ENCODE measurements around the gene POLR2B. TPM values are rescaled to one million over a fixed set of nuclear protein-coding genes. Genes with fewer than 3 reads are reported as not detected.

The POLR2B gene
- total and polyA plus RNA-seq, 8 donors, result 18.5 to 446 (median 60.9) TPM

DNA sequence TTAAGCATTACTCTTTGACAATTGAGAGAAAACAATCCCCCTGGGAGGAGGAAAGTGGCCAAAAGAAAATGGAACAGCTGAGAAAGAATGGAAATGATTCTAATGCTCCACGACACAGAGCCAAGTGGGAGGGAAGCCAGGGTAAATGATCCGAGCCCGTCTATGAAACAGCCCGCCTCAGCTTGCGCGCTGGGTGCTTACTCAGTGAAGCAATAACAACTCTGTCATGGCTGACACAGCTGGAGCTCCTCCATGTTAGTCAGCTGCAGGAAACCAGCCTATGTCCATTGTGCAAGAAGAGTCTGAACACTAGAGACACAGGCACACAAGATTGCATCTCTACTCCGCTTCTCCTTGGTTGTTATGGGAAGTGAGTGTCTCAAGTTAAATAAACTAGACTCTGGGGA lies 20.6 kb upstream of the POLR2B start:
- Histone ChIP-seq H3K9me3 (no peaks in the 10 kb centered on the region), H3K27ac (peak overlapping the region in 3 of 5 donors; percentile 28 to 42 (median 33)), H3K27me3 (no peaks in the 10 kb centered on the region), H3K4me1 (peaks cover 0 to 6% (median 2%) of the 10 kb centered on the region in 4 donors), H3K36me3 (peaks cover 10 to 29% (median 27%) of the 10 kb centered on the region in 4 donors), H3K4me3 (no peak overlapping the region)
- peak in 2 of 3 donors; percentile 65 to 83 for TF ChIP-seq POLR2AphosphoS5 (IDR thresholded peaks at IDR 0.05)
- no peak for TF ChIP-seq EP300 (IDR thresholded peaks at IDR 0.05)
- TF ChIP-seq POLR2A (IDR thresholded peaks at IDR 0.05), result no peak
- intact Hi-C loops (cut with DNase I; ENCODE audit: low total_unique reads), result no loop called here
- DNase-seq, result peak; percentile 65 to 92
- WGBS, 5 donors, result 24 to 51% (median 43%) methylated on average over 7 of the region's 7 CpGs

DNA sequence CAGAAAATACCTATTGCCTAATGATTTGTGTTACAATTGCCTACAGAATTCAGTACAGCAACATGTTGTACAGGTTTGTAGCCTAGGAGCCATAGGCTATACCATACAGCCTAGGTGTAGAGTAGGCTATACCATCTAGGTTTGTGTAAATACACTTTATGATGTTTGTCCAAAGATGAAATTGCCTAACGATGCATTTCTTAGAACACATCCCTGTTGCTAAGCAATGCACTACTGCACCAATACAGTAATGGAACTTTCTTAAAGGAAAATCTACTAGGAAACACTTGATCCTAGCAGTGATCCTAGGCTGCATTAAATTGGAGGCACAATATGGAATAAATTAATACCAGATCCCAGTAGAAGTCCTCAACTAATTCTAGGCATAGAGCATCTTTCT lies 19.6 kb upstream of the POLR2B start:
- Histone ChIP-seq H3K9me3 (no peaks in the 10 kb centered on the region), H3K27me3 (no peaks in the 10 kb centered on the region), H3K4me3 (no peak overlapping the region), H3K27ac (no peak overlapping the region), H3K4me1 (peaks cover 0 to 6% (median 2%) of the 10 kb centered on the region in 4 donors), H3K36me3 (peaks cover 19 to 38% (median 37%) of the 10 kb centered on the region in 4 donors)
- intact Hi-C loops (cut with DNase I; ENCODE audit: low total_unique reads), result no loop called here
- TF ChIP-seq POLR2A (IDR thresholded peaks at IDR 0.05) (no peak), CTCF (IDR thresholded peaks at IDR 0.05) (no peak), EP300 (IDR thresholded peaks at IDR 0.05) (no peak), POLR2AphosphoS5 (IDR thresholded peaks at IDR 0.05) (no peak)
- 26 to 53% (median 28%) methylated on average over 1 of the region's 1 CpG for WGBS, 5 donors
- peak in 1 of 2 donors; percentile 22 for DNase-seq

DNA sequence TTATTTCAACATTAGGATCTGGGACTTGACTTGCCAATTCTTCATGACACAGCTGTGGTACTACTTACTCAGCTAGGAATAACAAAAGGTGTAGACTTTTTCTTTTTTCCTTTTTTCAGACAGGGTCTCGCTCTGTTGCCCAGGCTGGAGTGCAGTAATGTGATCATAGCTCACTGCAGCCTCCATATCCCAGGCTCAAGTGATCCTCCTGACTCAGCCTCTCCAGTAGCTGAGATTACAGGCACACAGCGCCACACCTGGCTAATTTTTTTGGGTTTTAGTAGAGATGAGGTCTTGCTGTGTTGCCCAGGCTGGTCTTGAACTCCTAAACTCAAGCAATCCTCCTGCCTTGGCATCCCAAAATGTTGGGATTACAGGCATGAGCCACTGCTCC lies 17.6 kb upstream of the POLR2B start:
- Histone ChIP-seq H3K27ac (no peak overlapping the region), H3K4me1 (peaks cover 0 to 6% (median 2%) of the 10 kb centered on the region in 4 donors), H3K4me3 (no peak overlapping the region), H3K36me3 (peaks cover 36 to 58% (median 57%) of the 10 kb centered on the region in 4 donors), H3K9me3 (no peaks in the 10 kb centered on the region), H3K27me3 (no peaks in the 10 kb centered on the region)
- WGBS, 5 donors, result 94 to 100% (median 95%) methylated on average over 2 of the region's 2 CpGs
- DNase-seq, result no peak
- TF ChIP-seq CTCF (IDR thresholded peaks at IDR 0.05), result no peak
- TF ChIP-seq EP300 (IDR thresholded peaks at IDR 0.05), result no peak
- TF ChIP-seq POLR2AphosphoS5 (IDR thresholded peaks at IDR 0.05), result no peak
- no peak for TF ChIP-seq POLR2A (IDR thresholded peaks at IDR 0.05)
- intact Hi-C loops (cut with DNase I; ENCODE audit: low total_unique reads), result no loop called here

GRCh38 chr4:56971383-56971782 lies 7.3 kb upstream of the POLR2B start:
- WGBS, 5 donors, result 81 to 87% (median 87%) methylated on average over 2 of the region's 2 CpGs
- intact Hi-C loops (cut with DNase I; ENCODE audit: low total_unique reads), result no loop called here
- Histone ChIP-seq H3K36me3 (peaks cover 44 to 83% (median 82%) of the 10 kb centered on the region in 4 donors), H3K4me1 (peaks cover 15 to 23% (median 20%) of the 10 kb centered on the region in 4 donors), H3K27ac (no peak overlapping the region), H3K27me3 (no peaks in the 10 kb centered on the region), H3K9me3 (peaks cover 3 to 14% (median 8%) of the 10 kb centered on the region in 4 donors), H3K4me3 (no peak overlapping the region)
- TF ChIP-seq POLR2AphosphoS5 (IDR thresholded peaks at IDR 0.05) (no peak), CTCF (IDR thresholded peaks at IDR 0.05) (no peak), POLR2A (IDR thresholded peaks at IDR 0.05) (no peak), EP300 (IDR thresholded peaks at IDR 0.05) (no peak)
- no peak for DNase-seq

GRCh38 chr4:56972389-56972788 lies 6.3 kb upstream of the POLR2B start:
- H3K36me3 ChIP-seq, result peaks cover 41 to 73% (median 72%) of the 10 kb centered on the region in 4 donors
- H3K4me3 ChIP-seq, result no peak overlapping the region
- intact Hi-C loops (cut with DNase I; ENCODE audit: low total_unique reads), result no loop called here
- no peak overlapping the region for H3K27ac ChIP-seq
- no peaks in the 10 kb centered on the region for H3K27me3 ChIP-seq
- whole genome bisulfite sequencing, 5 donors, result 89 to 96% (median 95%) methylated on average over 2 of the region's 2 CpGs
- peaks cover 15 to 28% (median 24%) of the 10 kb centered on the region in 4 donors for H3K4me1 ChIP-seq
- TF ChIP-seq CTCF (IDR thresholded peaks at IDR 0.05) (no peak), POLR2AphosphoS5 (IDR thresholded peaks at IDR 0.05) (no peak), EP300 (IDR thresholded peaks at IDR 0.05) (no peak), POLR2A (IDR thresholded peaks at IDR 0.05) (no peak)
- DNase-seq, result no peak
- H3K9me3 ChIP-seq, result peaks cover 3 to 14% (median 8%) of the 10 kb centered on the region in 4 donors
